B cell (primary cell): ENCODE results near the gene RAB31. TPM values are rescaled to one million over a fixed set of nuclear protein-coding genes. Genes with fewer than 3 reads are reported as not detected.

ENCODE experiments used
- ATAC-seq: fragments of 200-7000 bp; cut with Tn5 transposase; one replicate; pipeline ENCODE4 v1.10.0; 2021; ENCODE audit warnings: low read depth, mild to moderate bottlenecking, moderate number of reproducible peaks, moderate library complexity
- CTCF ChIA-PET: fragments of 350-600 bp; sonication (Branson Sonifier 250); formaldehyde crosslinking; loops from one replicate; lab custom pipeline; 2021; ENCODE audit warnings: antibody characterized with exemption, inconsistent platforms; lab: Charles Lee
- POLR2A ChIA-PET: fragments of 350-600 bp; sonication (Branson Sonifier 250); formaldehyde crosslinking; loops from one replicate; lab custom pipeline; 2021; ENCODE audit warnings: antibody characterized with exemption; lab: Charles Lee
- DNase-seq: peaks from one replicate; pipeline ENCODE4 v3.0.0; 2013
- H2AFZ ChIP-seq: 2 replicates; pipeline ENCODE4 v1.6.1; 2012; ENCODE audit warnings: mild to moderate bottlenecking, low read depth, low read length; ENCODE audit not compliant: insufficient read depth, poor library complexity, severe bottlenecking
- H3K27ac ChIP-seq, 2 donors: 1 replicate in 1 of 2; 2 replicates in 1 of 2; pipeline ENCODE4 v1.5.1; 2012 to 2013; ENCODE audit warnings: low read length in 2 of 2, mild to moderate bottlenecking in 2 of 2, moderate library complexity in 1 of 2
- H3K27me3 ChIP-seq, 4 experiments: fragments of 200-600 bp in 1 of 4; sonication (generic) in 1 of 4; replicated peaks in 1 of 4; 1 replicate in 2 of 4; 2 replicates in 2 of 4; pipeline versions ENCODE4 v1.6.1 to v1.7.0; 2013 to 2016; ENCODE audit warnings: low read length in 3 of 4, mild to moderate bottlenecking in 2 of 4, mixed read lengths in 1 of 4, moderate library complexity in 1 of 4; ENCODE audit not compliant: insufficient read depth in 4 of 4, control insufficient read depth in 3 of 4; ENCODE audit errors: control extremely low read depth in 1 of 4
- H3K36me3 ChIP-seq, 2 experiments: replicated peaks in 1 of 2; 1 replicate in 1 of 2; 2 replicates in 1 of 2; pipeline versions ENCODE4 v1.6.1 to v1.7.1; 2013; ENCODE audit warnings: low read length in 1 of 2; ENCODE audit not compliant: insufficient read depth in 2 of 2, control insufficient read depth in 1 of 2; ENCODE audit errors: control extremely low read depth in 1 of 2, extremely low read depth in 1 of 2
- H3K4me1 ChIP-seq, 2 donors: fragments of 200-600 bp in 1 of 2; sonication (generic) in 1 of 2; 1 replicate in 1 of 2; 2 replicates in 1 of 2; pipeline versions ENCODE4 v1.5.1 to v1.6.1; 2013 to 2017; ENCODE audit warnings: low read length in 2 of 2; ENCODE audit not compliant: control insufficient read depth in 2 of 2, insufficient read depth in 2 of 2
- H3K4me2 ChIP-seq: replicated peaks from 2 replicates; pipeline ENCODE3; 2012; ENCODE audit warnings: mild to moderate bottlenecking, low read depth, low read length; ENCODE audit not compliant: poor library complexity, severe bottlenecking
- H3K4me3 ChIP-seq, 5 experiments: fragments of 200-600 bp in 1 of 5; sonication (generic) in 1 of 5; 1 replicate in 3 of 5; 2 replicates in 2 of 5; pipeline versions ENCODE4 v1.5.1 to v1.7.0; 2011 to 2016; ENCODE audit warnings: low read length in 4 of 5, mild to moderate bottlenecking in 4 of 5, low read depth in 2 of 5, control low read depth in 1 of 5, moderate library complexity in 1 of 5; ENCODE audit not compliant: insufficient read depth in 1 of 5; ENCODE audit errors: control extremely low read depth in 1 of 5, extremely low read depth in 1 of 5
- H3K79me2 ChIP-seq: fragments of 200-600 bp; sonication (generic); one replicate; pipeline ENCODE4 v1.6.0; 2016; ENCODE audit warnings: low read length; ENCODE audit not compliant: control insufficient read depth, insufficient read depth
- H3K9ac ChIP-seq: fragments of 200-600 bp; sonication (generic); 2 replicates; pipeline ENCODE4 v1.6.1; 2017; ENCODE audit warnings: mild to moderate bottlenecking, low read length, moderate library complexity
- H3K9me3 ChIP-seq, 3 donors: one replicate each; pipeline versions ENCODE4 v1.6.1 to v1.7.1; 2013; ENCODE audit warnings: low read length in 2 of 3; ENCODE audit not compliant: control insufficient read depth in 2 of 3, insufficient read depth in 1 of 3; ENCODE audit errors: control extremely low read depth in 1 of 3
- H4K20me1 ChIP-seq: 2 replicates; pipeline ENCODE4 v1.6.0; 2012; ENCODE audit warnings: mild to moderate bottlenecking, low read length; ENCODE audit not compliant: insufficient read depth, control insufficient read depth, poor library complexity, severe bottlenecking
- H3K27ac Mint-ChIP-seq: one replicate; pipeline ENCODE4 v1.8.0; 2021; ENCODE audit warnings: mixed read lengths
- H3K27me3 Mint-ChIP-seq: one replicate; pipeline ENCODE4 v1.8.0; 2021; ENCODE audit warnings: mixed read lengths
- H3K4me1 Mint-ChIP-seq: one replicate; pipeline ENCODE4 v1.8.0; 2021; ENCODE audit warnings: mixed read lengths
- H3K4me3 Mint-ChIP-seq: one replicate; pipeline ENCODE4 v1.8.0; 2021; ENCODE audit warnings: mixed read lengths
- H3K9me3 Mint-ChIP-seq: one replicate; pipeline ENCODE4 v1.8.0; 2022; ENCODE audit warnings: mixed read lengths; ENCODE audit not compliant: insufficient read depth
- CTCF ChIP-seq: fragments of 200-600 bp; IDR thresholded peaks from one replicate; pipeline ENCODE4 v1.8.0; 2022; ENCODE audit warnings: antibody characterized with exemption, mild to moderate bottlenecking
- EZH2 ChIP-seq: IDR thresholded peaks from 2 replicates; pipeline ENCODE4 v1.6.1; 2012; ENCODE audit warnings: borderline replicate concordance, low read depth, mild to moderate bottlenecking, moderate library complexity, low read length; ENCODE audit not compliant: insufficient read depth, poor library complexity, severe bottlenecking
- WGBS: methylation state at CpG from one replicate; pipeline ENCODE4 v1.1.5; 2013; ENCODE audit warnings: missing lambda C conversion rate; ENCODE audit not compliant: insufficient coverage; 5-methylcytosine and 5-hydroxymethylcytosine counted together
- intact Hi-C: fragments of 100-400 bp; cut with micrococcal nuclease; formaldehyde crosslinking; loops from one replicate; pipeline ENCODE4 v1.10.0; 2022
- polyA plus RNA-seq: library from polyadenylated mRNA; depleted of rRNA; stranded (reverse); fragments of >200 nt; gene quantifications from 2 replicates; pipeline ENCODE4 v1.2.3, GENCODE V29; 2012
- total RNA-seq, 2 donors: library from RNA; stranded (reverse); fragments of 120-200 nt in 1 of 2; gene quantifications; 1 replicate in 1 of 2; 2 replicates in 1 of 2; pipeline versions ENCODE4 v1.2.3 to v1.2.4, GENCODE V29; 2013 to 2022

Gene RAB31
- total and polyA plus RNA-seq, 2 donors (not counting 1 experiment from before 2014, with no cell fraction given) = 15.5 to 44.6 TPM

- H4K20me1 ChIP-seq = no peaks in the 10 kb centered on the region
- intact Hi-C loops = no loop called here
- Mint-ChIP-seq H3K9me3 (no peaks in the 10 kb centered on the region), H3K4me3 (no peak overlapping the region), H3K4me1 (no peaks in the 10 kb centered on the region), H3K27me3 (peaks cover 42% of the 10 kb centered on the region), H3K27ac (no peak overlapping the region)
- ATAC-seq (no peak), DNase-seq (no peak)
- POLR2A ChIA-PET = no interaction called here
- peaks cover 0 to 9% (median 2%) of the 10 kb centered on the region in 4 experiments for H3K27me3 ChIP-seq
- TF ChIP-seq CTCF (no peak), EZH2 (no peak)
- H3K36me3 ChIP-seq = no peaks in the 10 kb centered on the region
- no peaks in the 10 kb centered on the region for H3K4me1 ChIP-seq
- 92% methylated on average over 2 of the region's 5 CpGs for WGBS
- no peak overlapping the region for H3K27ac ChIP-seq
- no peak overlapping the region for H3K9ac ChIP-seq
- H3K4me3 ChIP-seq = no peak overlapping the region
- H3K4me2 ChIP-seq = no peak overlapping the region
- H3K79me2 ChIP-seq = no peaks in the 10 kb centered on the region
- CTCF ChIA-PET = no interaction called here
- H2AFZ ChIP-seq = no peak overlapping the region
- no peaks in the 10 kb centered on the region for H3K9me3 ChIP-seq
Measured at GRCh38 chr18:9905401-9905922, 197.4 kb downstream of the RAB31 start.

GRCh38 chr18:9906481-9906880 is 198.4 kb downstream of the RAB31 start:
- ATAC-seq = no peak
- H3K4me1 ChIP-seq = no peaks in the 10 kb centered on the region
- no peak overlapping the region for H3K4me2 ChIP-seq
- Mint-ChIP-seq H3K27ac (no peak overlapping the region), H3K4me3 (no peak overlapping the region), H3K4me1 (no peaks in the 10 kb centered on the region), H3K9me3 (no peaks in the 10 kb centered on the region), H3K27me3 (peaks cover 42% of the 10 kb centered on the region)
- intact Hi-C loops = no loop called here
- no peak for DNase-seq
- H3K27me3 ChIP-seq = peaks cover 0 to 9% (median 2%) of the 10 kb centered on the region in 4 experiments
- no peak overlapping the region for H3K4me3 ChIP-seq
- H3K9ac ChIP-seq = no peak overlapping the region
- WGBS = 67% methylated on average over 2 of the region's 3 CpGs
- CTCF ChIA-PET = no interaction called here
- H2AFZ ChIP-seq = no peak overlapping the region
- no peaks in the 10 kb centered on the region for H3K9me3 ChIP-seq
- TF ChIP-seq CTCF (no peak), EZH2 (no peak)
- no peaks in the 10 kb centered on the region for H3K79me2 ChIP-seq
- no peak overlapping the region for H3K27ac ChIP-seq
- no peaks in the 10 kb centered on the region for H4K20me1 ChIP-seq
- POLR2A ChIA-PET = no interaction called here
- H3K36me3 ChIP-seq = no peaks in the 10 kb centered on the region
